ENCODE data around the gene TOMM20.
"Not testable (repeated sequence)": the region's sequence is repeated elsewhere in the genome, so short reads cannot be mapped to it uniquely, and the experiment has no call there.

The TOMM20 gene

DNA sequence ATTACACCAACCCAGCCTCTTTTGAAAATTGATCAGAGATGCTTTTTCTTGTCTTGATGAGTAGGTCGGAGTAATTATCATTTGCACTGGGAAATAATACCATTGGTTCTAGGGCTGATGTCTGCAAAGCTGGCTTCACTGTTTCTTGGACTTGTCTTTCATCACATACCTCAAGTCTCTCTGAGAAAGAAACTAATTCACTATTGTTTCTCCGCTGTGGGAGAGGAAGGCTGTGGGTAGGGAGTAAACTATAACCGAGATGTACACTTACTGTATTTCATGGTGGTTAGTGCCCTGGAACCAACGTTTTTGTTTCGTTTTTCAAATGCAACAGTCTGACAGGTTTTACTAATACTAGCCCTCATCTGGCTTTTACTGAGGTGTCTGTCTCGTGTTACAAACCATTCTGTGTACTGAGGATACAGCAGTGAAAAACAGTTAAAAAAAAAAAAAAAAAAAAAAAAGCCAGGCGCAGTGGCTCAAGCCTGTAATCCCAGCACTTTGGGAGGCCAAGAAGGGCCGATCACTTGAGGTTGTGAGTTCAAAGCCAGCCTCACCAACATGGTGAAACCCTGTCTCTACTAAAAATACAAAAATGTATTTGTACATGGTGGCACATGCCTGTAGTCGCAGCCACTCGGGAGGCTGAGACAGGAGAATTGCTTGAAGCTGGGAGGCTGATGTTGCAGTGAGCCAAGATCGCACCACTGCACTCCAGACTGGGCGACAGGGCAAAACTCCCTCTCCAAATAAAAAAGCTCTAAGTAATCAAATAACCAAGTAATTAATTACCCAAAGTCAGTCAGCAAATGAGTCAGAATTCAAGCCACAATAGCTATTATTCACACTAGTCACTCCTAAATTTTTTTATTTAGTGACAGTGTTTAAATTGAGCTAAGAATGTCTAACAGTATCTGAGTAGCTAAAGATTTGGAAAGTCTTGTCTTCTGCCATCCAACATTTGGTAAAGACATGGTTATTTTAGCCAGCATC lies 23.3 kb downstream of the TOMM20 start:
- FAIRE-seq, result no peak
- DNase-seq (ENCODE audit: insufficient read length, low spot score), result no peak

DNA sequence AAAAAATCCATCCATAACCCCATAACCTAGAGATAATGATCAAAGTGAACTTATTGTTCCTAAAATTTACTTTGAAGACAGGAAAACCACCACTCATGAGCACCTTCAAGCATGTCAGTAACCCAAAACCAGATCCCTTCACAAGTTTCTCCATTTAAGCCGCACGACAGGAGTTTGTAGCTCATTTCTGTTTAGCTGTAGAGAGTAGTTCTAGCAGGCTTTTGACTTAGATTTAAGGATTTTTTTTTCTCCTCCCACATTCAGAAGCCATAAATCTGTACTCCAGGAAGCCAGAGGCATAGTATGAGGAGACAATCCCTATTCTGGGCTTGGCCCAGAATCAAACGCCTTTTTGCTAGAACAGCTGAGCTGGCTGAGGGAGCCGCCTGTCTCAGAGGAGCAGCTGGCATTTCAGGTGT lies 25.6 kb downstream of the TOMM20 start:
- DNase-seq (ENCODE audit: insufficient read length, low spot score) (no peak), FAIRE-seq (no peak)

DNA sequence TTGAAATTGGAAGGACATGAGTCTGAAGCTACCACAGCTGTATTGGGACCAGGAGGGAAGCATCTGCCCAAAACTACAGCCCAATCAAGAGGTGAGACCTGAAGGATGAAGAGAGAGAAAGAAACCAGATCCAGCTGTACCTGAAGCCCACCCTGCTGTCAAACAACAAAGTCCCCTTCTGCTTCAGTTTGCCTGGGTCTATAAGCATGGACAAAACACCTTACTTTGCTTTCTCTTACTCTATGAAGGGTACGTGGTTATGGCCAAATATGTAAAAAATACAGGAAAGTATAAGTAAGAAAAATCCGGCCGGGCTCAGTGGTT lies 26.4 kb downstream of the TOMM20 start:
- FAIRE-seq (no peak), DNase-seq (ENCODE audit: insufficient read length, low spot score) (no peak)

DNA sequence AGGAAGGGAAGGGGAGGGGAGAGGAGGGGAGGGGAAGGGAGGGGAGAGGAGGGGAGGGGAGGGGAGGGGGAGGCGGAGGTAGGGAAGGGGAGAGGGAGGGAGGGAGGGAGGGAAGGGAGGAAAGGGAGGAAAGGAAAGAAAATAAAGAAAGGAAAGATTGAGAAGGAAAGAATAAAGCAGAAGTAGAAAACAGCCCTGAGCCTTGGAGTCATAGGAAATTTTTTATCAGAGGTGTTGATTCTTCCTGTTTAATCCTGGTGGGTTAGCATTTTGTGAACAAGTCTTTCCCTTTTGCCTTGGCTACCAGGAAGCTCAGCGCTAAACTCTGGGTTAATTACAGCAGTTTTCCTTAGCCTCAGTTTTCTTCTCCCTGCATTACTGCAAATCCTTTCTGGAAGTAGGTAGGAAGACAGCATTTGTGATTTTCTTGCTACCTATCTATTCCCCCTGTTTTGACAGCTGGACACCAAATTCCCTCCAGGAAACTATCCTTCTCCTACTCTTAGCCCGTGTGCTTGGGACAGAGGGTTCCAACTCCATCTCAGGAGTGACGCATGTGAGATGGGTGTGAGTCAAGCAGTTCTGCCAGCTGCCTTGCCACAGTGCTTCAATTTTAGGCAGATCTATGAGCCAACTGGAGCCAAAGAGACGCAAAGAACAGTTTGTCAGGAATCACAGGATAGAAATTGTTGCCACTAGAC lies 26.9 kb downstream of the TOMM20 start:
- no peak for DNase-seq (ENCODE audit: insufficient read length, low spot score)

DNA sequence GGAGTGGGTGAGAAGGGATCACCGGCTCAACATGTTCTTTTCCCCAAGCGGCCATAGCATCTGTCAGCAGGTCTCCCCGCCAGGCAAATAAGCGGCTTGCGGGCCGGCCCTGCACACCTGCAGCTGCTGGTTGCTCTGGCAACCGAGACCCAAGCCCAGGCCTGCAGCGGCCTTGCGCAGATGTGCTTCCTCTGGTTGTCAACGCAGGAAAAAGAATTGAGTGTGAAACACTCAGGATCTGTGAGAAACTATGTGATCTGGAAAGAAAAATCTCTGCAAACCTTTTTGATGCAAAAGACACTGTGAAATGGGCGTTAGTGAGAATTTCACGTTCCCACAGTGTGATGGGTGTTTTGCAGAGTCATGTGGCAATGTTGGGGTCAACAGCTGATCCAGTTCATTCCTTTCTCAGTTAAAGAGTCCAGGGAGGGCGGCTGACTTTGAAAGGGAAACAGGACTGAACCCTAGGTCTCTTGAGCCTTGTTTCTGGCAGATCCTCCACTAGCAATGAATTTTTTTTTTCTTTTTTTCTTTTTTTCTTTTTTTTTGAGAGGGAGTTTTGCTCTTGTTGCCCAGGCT lies 28.4 kb downstream of the TOMM20 start:
- FAIRE-seq (no peak), DNase-seq (ENCODE audit: insufficient read length, low spot score) (no peak)

More for the DNA sequence above, 26.9 kb downstream of the TOMM20 start:
- no peak for FAIRE-seq

DNA sequence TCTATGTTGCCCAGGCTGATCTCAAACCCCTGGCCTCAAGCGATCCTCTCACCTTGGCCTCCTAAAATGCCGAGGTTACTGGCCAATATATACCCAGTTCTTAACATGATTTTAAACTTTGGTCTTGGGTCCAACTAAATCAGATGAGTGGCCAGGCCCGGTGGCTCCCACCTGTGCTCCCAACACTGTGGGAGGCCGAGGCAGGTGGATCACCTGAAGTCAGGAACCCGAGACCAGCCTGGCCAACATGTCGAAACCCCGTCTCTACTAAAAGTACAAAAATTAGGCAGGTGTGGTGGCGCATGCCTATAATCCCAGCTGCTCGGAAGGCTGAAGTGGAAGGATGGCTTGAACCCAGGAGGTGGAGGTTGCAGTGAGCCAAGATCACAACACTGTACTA lies 29.6 kb downstream of the TOMM20 start:
- FAIRE-seq (no peak), DNase-seq (ENCODE audit: insufficient read length, low spot score) (no peak)

DNA sequence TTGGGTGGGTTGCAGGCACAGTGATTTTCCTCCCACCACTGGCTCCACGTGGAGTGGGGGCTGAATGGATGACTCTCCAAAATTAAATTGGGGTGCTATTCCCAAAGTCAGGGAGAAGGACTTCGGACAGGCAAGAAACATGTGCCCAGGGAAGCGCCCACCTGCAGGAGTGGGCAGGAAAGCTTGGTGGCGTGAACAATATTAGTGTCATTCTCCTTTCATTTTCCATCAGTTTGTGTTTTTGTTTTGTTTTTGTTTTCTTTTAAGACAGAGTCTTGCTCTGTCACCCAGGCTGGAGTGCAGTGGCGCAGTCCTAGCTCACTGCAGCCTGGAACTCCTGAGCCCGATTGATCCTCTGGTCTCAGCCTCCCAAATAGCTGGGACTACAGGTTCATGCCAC lies 30.1 kb downstream of the TOMM20 start:
- no peak for DNase-seq (ENCODE audit: insufficient read length, low spot score)

DNA sequence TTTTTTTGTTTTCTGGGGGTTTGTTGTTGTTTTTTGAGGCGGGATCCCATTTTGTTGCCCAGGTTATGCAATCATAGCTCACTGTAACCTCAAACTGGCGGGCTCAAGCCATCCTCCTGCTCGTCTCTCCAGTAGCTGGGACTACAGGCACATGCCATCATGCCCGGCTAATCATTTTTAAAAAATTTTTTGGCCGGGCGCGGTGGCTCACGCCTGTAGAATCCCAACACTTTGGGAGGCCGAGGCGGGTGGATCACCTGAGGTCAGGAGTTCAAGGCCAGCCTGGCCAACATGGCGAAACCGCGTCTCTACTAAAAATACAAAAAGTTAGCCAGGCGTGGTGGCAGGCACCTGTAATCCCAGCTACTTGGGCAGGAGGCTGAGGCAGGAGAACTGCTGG lies 31.1 kb downstream of the TOMM20 start:
- not testable (repeated sequence) for DNase-seq (ENCODE audit: insufficient read length, low spot score); FAIRE-seq

More for the DNA sequence above, 30.1 kb downstream of the TOMM20 start:
- no peak for FAIRE-seq

DNA sequence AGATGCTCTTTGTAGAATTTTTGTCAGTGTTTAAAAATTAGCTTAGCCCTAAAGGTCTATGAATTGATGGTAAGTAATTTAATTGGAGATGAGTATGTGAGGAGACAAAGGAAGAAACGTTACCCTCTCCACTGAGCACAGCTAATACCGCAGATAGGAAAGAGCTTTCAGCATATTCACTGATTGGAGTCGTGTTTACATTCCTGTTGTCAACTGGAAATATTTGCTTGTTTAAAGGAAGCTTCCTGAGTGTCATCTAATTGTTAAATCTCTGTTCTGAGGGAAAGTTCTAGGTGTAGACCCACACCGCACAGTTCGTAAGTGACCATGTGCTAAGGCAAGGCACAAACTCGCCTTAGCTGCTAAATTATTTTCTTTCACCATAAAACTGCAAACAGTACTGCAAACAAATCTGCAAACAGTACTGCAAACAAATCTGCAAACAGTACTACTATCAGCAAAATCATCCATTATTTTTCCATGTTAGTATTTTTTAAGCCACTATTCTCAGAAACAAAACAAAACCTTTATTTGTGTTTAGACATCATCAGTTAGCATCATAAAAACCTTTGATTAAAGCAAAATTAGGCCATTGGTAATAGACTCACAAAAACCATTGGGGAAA lies 32.6 kb downstream of the TOMM20 start:
- FAIRE-seq (no peak), DNase-seq (ENCODE audit: insufficient read length, low spot score) (no peak)

DNA sequence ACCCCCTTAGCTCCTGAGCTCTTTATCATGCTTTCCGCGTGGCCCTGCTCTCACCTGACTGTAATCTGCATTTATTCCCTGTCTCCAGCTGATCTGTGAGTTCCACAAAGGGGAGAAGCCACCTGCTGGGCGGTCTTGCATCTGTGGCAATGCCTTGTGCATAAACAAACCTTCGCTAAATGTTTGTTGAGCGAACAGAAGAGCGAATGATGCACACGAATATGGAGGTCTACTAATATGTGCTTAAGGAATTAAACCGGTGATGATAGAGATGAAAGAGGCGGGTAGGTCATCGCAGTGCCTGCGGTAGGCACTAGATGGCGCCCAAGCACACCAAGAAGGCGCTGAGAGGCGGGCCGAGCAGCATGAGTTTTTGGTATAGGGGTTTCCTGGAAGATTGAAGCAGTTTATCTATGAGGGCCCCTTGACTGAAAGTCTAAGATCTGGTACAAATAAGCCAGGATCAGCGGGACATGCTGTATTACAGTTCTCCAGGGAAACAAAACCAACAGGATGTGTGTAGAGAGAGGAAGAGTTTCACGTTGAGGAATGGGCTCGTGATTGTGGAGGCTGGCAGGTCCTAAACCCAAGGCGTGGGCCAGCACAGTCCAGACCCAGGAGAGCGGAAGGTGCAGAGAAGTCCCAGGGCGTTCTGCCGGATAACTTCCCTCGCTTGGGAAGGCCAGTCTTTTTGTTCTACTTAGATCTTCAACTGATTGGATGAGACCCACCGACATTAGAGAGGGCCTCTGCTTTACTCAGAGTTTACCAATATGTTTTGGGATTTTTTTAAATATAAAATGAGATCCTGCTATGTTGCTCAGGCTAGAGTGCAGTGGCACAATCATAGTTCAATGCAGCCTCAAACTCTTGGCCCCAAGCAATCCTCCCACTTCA lies 34.7 kb downstream of the TOMM20 start:
- peak; percentile 79 for DNase-seq (ENCODE audit: insufficient read length, low spot score)
- no peak for FAIRE-seq

DNA sequence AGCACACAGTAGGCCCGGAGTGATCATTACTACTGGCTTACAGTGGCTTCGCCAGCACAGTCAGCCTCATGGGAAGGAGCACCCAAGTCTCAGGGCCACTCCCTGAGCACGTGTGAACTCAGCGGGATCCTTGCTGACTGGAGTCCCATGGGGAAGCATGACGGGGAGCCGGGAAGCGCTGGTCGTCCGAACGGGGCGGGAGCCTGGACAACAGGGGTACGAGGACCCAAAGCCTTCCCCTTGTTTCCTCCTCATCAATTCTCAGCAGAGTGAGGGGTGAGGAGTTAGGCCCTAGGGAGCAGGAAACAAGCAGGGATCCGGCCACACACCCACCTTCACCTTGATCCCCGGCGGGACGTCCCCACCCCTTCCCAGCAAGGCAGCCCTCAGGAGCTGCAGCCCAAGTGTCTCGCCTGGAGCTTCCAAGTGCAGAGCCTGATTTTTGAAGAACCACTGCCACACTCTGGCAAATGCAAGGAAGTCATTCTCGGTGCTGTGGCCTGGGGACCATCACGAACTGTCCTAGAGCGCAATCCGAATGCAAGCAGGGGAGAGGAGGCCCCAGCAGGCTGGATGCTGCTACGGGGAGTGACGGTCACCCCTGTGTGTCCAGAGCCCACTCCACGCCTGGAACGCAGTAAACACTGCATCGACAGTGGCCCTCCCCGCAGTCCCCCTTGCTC lies 35.5 kb downstream of the TOMM20 start:
- DNase-seq (ENCODE audit: insufficient read length, low spot score) (peak; percentile 45), FAIRE-seq (no peak)

DNA sequence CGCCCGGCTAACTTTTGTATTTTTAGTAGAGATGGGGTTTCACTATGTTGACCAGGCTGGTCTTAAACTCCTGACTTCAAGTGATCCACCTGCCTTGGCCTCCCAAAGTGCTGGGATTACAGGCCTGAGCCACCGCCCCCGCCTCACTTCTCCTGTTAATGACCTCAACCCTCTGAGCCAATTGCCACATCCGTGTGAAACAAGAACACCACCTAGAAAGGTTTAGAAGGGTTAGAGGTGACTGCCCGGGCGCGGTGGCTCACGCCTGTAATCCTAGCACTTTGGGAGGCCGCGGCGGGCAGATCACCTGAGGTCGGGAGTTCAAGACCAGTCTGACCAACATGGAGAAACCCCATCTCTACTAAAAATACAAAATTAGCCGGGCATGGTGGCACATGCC lies 36.2 kb downstream of the TOMM20 start:
- not testable (repeated sequence) for DNase-seq (ENCODE audit: insufficient read length, low spot score); FAIRE-seq

DNA sequence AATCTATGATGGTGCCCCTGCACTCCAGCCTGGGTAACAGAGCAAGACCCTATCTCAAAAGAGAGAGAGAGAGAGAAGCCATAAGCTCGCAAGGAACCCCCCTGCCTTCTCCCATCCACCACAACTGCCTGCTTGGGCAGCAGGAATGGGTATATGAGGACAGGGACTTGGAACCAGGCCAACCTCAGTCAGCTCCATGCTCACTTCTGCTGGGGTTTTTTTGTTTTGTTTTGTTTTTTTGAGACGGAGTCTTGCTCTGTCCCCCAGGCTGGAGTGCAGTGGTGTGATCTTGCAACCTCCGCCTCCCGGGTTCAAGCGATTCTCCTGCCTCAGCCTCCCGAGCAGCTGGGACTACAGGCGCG lies 36.6 kb downstream of the TOMM20 start:
- FAIRE-seq, result not testable (repeated sequence)

DNA sequence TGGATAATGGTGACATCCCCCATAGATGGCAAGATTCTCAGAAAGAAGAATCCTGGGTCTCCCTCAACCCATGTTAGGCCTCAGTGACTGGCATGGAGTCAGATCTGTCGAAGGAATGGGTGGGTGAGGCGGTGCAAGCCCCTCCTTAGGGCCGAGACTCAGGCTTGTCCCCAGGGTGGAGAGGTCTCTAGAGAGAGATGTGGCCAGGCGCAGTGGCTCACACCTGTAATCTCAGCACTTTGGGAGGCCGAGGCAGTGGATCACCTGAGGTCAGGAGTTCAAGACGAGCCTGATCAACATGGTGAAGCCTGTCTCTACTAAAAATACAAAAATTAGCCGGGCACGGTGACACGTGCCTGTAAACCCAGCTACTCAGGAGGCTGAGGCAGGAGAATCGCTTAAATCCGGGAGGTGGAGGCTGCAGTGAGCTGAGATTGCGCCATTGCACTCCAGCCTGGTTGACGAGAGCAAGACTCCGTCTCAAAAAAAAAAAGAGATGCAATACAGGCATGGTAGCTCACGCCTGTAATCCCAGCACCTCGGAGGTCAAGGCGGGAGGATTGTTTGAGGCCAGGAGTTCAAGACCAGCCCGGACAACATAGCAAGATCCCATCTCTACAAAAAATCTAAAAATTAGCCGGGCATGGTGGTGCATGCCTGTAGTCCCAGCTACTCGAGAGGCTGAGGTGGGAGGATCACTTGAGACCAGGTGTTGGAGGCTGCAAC lies 37.2 kb downstream of the TOMM20 start:
- not testable (repeated sequence) for FAIRE-seq; DNase-seq (ENCODE audit: insufficient read length, low spot score)

More for the DNA sequence above, 36.6 kb downstream of the TOMM20 start:
- DNase-seq (ENCODE audit: insufficient read length, low spot score), result not testable (repeated sequence)

DNA sequence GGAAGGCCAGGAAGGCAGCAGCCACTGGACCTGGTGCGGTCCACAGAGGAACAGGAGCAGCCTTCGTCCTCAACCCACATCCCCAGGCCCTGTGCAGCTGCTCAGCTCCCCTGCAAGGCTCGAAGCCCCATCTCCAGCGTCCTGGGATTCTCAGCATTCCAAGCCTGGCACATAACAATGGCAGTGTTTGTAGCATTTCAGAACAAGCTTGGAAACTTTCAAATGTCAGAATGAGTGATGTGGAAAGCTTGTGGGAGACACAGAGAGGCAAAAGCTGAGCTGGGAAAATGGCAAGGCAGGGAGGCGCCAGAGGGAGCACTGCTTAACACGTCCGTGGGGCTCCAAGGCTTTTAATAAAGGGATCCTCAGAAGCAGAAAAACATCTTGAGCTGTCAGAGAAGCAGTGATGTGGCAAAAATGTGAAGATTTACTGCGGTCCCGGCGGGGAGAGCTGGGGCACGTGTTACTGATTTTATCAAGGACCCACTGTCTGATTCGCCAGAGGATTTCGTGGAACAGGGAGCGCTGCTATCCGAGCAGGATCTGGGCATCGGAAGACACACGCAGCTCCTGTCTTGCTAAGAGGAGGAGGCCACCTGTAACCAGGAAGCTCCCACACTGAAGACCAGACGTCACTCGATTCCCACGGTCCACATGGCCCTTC lies 38.1 kb downstream of the TOMM20 start:
- FAIRE-seq (no peak), DNase-seq (ENCODE audit: insufficient read length, low spot score) (peak; percentile 45)

DNA sequence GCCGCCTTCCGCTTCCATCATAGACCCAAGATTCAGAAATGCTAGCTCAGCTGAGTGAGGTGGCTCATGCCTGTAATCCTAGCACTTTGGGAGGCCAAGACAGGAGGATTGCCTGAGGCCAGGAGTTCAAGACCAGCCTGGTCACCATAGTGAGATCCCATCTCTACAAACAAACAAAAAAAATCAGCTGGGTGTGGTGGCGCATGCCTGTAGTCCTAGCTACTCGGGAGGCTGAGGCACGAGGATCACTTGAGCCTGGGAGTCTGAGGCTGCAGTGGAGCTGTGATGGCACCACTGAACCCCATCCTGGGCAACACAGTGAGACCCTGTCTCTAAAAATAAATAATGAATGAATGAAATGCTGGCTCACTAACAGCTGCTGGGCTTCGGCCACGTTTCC lies 39.7 kb downstream of the TOMM20 start:
- DNase-seq (ENCODE audit: insufficient read length, low spot score) (no peak), FAIRE-seq (no peak)

DNA sequence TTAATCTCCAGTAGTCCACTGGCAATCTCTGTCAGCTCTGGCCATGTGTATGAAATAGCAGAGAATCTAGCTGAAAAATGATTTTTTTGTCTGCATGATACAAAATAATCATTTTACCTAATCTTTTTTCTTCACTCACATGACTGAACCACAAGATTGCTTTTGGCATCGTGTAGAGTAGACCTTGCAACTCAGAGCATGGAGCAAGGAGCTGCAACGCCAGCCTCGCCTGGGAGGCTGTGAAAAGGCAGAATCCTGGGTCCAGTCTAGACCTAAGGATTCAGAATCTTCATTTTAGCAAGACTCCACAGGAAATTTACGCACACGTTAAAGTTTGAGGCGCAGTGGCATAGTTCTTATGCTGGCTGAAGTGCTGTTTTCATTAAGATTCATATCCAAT lies 40.2 kb downstream of the TOMM20 start:
- no peak for FAIRE-seq
- DNase-seq (ENCODE audit: insufficient read length, low spot score), result no peak

DNA sequence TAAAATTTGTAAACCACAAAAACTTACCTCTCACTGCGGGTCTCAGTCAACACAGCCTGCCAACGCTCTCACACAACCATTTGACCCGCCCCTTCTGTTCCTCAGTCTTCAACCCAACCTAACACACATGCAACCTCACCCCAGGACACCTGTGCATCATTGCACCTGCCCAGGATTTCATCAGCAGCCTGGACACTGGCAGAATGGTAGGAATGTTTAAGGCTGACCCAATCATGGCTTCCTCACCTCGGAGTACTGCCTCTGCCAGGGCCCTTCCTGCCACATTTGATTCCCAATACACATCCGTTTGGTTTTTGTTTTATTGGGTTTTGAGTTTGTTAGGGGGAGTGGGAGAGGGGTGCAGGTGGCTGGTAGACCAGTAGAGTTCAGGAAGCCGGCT lies 40.7 kb downstream of the TOMM20 start:
- no peak for FAIRE-seq
- no peak for DNase-seq (ENCODE audit: insufficient read length, low spot score)

Data from HTR-8/SVneo (cell line).